Measurements from ENCODE around the gene NFIC.
"Not testable (repeated sequence)": the region's sequence is repeated elsewhere in the genome, so short reads cannot be mapped to it uniquely, and the experiment has no call there.

Gene NFIC

DNA sequence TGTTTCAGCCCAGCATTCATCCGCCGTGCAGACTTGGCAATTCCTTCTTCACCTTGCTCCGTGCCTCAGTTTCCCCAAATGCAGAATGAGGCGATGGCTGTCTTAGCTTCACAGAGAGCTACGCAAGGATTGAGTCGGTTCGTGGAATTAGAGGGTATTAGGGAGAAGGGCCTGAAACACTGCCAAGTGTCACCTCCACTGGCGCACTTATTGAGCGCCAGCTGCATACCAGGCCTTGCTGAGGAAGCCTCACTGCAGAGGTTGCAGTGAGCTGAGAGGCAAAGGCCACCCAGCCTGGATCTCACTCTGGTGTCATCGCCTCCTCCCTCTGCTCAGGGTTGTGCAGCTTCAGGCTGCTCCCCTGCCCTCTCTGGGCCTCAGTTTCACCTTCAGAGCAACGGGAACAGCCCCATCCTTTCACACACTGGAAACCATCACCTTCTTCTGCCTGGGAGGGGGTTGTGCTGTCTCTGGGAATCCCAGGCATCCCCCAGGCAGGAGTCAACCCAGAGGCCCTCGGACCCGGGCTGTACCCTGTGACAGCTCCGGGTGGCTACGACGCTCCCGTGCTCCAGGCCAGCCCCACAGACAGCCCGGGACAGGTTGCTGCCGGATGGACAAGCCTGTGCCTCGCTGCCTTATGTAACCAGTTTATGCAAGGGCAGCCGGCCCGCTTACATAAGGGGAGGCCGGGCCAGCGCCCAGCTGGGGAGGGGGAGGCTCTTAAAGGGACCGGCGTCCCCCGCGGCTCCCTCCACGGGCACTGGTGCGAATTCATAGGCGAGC is 31.9 kb downstream of the NFIC start:
- DNase-seq (ENCODE audit: low spot score), result peak; percentile 48

DNA sequence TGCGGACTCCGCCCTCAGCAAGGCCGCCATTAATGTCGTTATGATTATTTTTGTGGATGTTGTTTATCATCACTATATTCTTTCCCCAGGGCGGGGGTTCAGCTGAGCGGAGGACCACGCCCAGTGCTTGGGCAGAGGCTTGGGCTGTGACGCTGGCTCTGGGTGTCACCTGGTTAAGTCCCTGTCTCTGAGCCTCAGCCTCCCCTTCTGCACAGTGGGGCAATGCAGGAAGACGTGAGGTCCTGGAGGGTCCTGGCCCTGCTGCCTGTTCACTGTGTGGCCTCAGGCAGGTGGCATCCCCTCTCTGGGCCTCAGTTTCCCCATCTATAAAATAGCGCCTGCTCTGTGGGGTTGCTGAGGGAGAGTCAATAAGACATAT is 32.5 kb downstream of the NFIC start:
- no peak for DNase-seq (ENCODE audit: low spot score)

- not testable (repeated sequence) for DNase-seq (ENCODE audit: low spot score)
These were observed 32.9 kb downstream of the NFIC start for GRCh38 chr19:3399311-3399710.

DNA sequence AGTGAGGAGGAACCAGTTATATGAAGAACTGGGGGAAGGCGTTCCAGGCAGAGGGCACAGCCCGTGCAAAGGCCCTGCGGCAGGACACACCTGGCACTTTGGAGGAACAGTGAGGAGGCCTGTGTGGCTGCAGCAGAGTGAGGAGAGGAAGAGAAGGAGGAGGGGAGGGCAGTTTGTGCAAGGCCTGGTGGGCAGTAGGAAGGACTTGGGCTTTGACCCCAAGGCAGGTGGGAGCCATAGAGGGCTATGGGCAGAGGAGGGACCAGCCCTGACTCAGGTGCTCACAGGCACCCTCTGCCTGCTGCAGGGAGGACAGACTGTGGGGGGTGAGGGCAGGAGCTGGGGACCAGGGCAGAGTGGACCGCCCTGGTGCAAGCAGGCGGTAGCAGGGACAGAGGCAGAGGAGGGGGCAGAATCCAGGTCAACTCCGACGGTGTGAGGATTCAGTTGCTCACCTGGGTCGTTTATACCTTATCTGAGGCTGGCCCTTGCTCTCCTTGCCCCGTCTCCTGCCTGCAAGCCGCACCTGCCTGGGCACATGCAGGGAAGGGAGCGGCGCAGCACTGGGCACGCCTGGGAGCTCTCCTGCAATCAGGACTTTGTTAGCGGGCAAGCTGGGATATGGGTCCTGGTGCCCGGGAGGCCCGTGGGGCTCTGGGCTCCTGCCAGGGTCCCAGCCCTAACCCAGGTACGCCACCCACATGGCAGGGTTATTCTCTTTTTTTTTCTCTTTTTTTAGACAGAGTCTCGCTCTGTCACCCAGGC is 34.8 kb downstream of the NFIC start:
- no peak for DNase-seq (ENCODE audit: low spot score)

DNA sequence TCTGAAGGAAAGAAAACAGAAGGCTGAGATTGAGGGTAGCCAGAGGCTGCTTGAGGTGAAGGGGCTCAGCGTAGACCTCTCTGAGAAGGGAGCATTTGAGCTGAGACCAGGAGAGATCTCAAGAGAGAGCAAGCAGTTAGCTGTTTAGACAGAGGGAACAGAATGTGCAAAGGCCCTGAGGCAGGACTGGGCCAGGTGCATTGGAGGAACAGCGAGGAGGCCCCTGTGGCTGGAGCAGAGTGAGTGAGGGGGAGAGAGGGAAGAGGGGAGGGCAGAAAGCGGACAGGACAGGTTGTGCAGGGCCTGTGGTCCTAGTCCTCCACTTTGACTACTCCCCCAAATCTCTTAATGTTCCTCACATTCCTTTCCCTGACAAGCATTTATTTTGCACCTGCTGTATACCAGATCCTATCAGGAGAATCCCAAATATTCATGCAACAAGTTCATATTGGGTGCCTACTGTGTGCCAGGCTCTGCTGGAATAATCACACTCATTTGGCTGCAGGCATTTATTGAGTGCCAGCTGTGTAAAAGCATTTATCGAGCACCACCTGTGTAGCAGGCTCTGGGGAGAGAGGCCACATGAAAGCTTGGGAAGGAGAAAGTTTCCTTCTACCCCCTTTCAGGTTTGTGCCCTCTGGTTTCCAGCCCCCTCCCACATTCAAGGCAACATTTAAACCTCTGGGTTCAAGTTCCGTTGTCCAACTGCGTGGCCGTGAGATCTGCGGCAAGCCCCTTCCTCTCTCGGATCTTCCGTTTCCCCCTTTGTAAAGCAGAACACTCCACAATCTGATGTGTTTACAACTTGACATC is 36.5 kb downstream of the NFIC start:
- no peak for DNase-seq (ENCODE audit: low spot score)

DNA sequence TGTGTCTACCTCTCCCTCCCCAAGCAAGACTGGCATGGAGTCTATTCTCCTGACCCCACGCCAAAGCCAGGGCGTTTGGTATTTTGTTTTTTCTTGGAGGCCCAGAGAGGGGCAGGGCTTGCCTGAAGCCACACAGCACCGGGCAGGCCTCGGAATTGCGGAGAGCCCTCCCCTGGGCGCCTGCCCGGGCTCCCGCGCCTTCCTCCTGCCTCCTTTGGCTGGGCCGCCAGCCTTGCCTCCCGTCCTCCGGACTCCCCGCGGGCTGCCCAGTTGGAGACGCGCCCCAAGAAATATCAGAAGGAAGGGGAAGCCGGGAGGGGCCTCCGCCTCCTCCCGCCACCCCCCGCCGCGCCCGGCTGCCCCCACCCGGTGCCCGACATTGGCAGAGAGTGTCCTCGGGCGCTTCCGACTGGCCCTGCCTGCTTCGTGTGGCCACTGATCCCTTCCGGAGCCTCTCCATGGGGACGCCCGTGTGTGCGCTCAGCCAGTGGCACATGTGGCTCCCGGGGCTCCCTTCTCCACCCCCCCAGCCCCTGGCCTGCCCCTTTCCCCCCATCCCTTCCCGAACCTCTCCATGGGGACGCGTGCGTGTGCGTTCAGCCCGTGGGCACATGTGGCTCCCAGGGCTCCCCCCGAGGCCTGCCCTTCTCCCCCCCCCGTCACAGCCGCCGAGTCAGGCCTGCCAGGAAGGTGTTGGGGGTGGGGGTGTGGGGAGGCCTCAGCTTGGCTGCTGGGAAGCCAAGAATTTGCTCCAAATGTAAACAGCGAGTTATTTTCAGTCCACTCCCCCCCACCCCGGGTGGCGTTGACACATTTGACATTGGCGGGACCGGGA is 37.3 kb downstream of the NFIC start:
- DNase-seq (ENCODE audit: low spot score), result peak; percentile 94

- DNase-seq (ENCODE audit: low spot score), result peak; percentile 87
These were observed 38.2 kb downstream of the NFIC start for GRCh38 chr19:3404324-3405260.

DNA sequence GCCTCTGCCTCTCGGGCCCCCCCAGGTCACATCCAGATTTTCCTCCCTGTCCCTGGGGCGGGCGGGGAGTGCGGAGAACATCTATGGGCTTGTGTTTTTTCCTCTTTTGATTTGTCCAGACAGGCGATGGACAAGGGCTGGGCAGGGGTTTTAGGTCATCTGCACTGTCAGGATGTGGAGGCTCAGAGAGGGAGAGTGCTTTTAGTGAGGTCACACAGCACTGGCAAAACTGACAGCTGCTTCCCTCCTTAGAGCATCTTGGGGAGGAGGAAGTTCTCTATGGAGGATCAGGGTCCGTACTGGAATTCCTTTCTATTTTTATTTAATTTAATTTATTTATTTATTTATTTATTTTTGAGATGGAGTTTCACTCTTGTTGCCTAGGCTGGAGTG is 38.9 kb downstream of the NFIC start:
- DNase-seq (ENCODE audit: low spot score), result no peak

- no peak for DNase-seq (ENCODE audit: low spot score)
These were observed 40.3 kb downstream of the NFIC start for GRCh38 chr19:3406571-3407111.

GRCh38 chr19:3407556-3408516 is 41.5 kb downstream of the NFIC start:
- peak; percentile 67 for DNase-seq (ENCODE audit: low spot score)

GRCh38 chr19:3408996-3409345 is 42.6 kb downstream of the NFIC start:
- DNase-seq (ENCODE audit: low spot score), result no peak

GRCh38 chr19:3409346-3410064 is 43.1 kb downstream of the NFIC start:
- DNase-seq (ENCODE audit: low spot score), result peak; percentile 57

- no peak for DNase-seq (ENCODE audit: low spot score)
These were observed 45.3 kb downstream of the NFIC start for GRCh38 chr19:3411636-3412035.

GRCh38 chr19:3412066-3412465 is 45.7 kb downstream of the NFIC start:
- DNase-seq (ENCODE audit: low spot score), result no peak

DNA sequence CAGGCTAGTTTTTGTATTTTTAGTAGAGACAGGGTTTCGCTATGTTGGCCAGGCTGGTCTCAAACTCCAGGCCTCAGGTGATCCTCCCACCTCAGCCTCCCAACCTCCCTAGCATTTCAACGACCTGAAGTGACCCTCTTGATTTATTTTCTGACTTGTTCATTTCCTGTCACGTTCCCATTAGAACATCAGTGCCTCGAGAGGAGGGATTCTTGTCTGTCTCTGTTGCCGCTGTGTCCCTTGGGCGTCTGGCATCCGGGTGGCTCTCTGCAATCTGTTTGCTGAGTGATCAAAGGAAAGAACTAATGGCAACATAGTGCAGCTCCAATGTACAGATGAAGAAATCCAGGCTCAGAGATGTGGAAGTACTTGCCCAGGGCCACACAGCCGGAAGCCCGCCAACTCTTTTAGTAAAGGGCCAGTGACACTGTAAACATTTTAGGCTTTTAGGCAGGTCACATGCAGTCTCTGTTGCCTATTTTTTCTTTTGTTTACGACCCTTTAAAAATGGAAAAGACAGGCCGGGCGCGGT is 47.5 kb downstream of the NFIC start:
- peak; percentile 32 for DNase-seq (ENCODE audit: low spot score)

DNA sequence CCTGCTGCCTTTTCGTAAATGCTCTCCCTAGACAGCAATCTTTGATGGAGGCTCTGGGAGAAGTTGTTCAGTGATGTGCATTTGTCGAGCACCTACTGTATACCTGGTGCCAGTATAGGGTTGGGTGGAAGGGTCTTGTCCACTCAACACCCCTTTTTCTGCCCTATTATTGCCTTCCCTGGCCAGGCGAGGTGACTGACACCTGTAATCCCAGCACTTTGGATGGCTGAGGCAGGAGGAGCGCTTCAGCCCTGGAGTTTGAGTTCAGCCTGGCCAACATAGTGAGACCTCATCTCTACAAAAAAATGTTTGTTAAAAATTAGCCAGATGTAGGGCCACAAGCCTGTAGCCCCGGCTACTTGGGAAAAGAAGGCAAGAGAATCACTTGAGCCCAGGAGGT is 49.3 kb downstream of the NFIC start:
- DNase-seq (ENCODE audit: low spot score), result no peak

DNA sequence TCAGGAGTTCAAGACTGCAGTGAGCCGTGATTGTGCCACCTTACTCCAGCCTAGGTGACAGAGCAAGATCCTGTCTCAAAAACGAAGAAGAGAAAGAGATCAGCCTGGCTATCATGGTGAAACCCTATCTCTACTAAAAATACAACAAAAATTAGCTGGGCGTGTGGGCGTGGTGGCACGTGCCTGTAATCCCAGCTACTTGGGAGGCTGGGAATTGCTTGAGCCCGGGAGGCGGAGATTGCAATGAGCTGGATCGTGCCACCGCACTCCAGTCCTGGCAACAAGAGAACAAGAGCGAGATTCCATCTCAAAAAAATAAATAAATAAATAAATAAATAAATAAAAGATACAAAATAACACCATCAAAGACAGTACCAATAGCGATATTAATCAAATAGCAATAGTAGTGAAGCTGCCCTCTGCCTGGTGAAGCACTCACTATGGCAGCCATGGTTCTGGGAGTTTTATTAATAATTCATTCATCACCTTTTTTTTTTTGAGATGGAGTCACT is 53.9 kb downstream of the NFIC start:
- DNase-seq (ENCODE audit: low spot score), result no peak
